HG02642 (cell line): Measurements from ENCODE around the gene ZBED3.
"Not testable (repeated sequence)": the region's sequence is repeated elsewhere in the genome, so short reads cannot be mapped to it uniquely, and the experiment has no call there.

Source experiments
- ATAC-seq: cut with Tn5 transposase; IDR thresholded peaks from one replicate; pipeline ENCODE4 v1.9.1; 2021; ENCODE audit warnings: mild to moderate bottlenecking; ENCODE audit not compliant: unreplicated experiment, poor library complexity

ZBED3 gene

GRCh38 chr5:77080479-77080878 lies 6.6 kb downstream of the ZBED3 start:
- not testable (repeated sequence) for ATAC-seq

GRCh38 chr5:77077829-77078176 lies 9.3 kb downstream of the ZBED3 start:
- no peak for ATAC-seq

GRCh38 chr5:77076961-77077828 lies 9.9 kb downstream of the ZBED3 start:
- peak; percentile 86 for ATAC-seq

DNA sequence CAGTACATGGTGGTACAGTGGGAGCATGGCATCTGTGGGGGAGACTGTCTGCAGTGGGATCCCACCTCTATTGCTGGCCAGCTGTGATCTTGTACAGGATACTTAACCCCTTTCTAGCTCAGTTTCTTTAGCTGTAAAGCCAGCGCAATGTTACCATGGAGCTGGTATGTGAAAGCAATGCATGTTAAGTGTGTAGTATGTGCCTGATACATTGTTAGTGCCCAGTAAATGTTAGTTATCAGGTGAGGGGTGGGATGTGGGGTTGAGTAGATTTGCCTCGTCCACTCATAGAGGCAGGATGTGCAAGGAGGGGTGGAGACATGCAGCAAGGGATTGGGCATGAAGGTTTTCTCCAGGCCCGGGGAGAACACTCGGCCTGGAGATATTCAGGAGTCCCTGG lies 12.3 kb downstream of the ZBED3 start:
- no peak for ATAC-seq

GRCh38 chr5:77073667-77074066 lies 13.4 kb downstream of the ZBED3 start:
- no peak for ATAC-seq

DNA sequence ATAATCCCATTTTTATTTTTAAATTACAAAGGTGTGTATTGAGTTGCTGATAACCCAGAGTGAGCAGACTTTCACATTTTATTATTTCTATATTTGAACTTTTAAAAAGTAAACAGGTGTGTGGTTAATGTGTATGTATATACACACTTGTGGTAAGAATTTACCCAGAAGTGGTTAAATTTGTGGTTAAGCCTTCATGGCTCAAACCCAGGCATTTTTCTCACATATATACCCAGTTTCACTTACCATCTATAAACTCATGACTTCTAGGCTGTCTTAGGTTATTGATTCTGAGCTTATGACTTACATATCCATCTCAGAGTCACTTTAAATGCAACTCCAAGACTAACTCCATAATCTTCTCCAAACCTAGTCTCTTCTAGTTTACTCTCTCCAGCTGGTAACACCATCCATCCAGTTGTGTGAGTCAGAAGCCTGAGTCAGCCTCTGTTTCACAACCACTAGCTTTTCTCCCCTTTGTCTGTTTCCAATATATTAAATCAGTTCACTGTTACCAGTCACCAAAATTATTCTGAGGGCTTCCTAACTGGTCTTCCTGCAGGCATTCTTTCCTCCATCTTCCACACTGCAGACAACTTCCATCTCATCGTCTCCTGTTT lies 20.2 kb downstream of the ZBED3 start:
- ATAC-seq: peak; percentile 54

- ATAC-seq: peak; percentile 13
Measured at GRCh38 chr5:77066184-77066583, 20.9 kb downstream of the ZBED3 start.

- ATAC-seq: no peak
Measured at GRCh38 chr5:77065256-77065655, 21.8 kb downstream of the ZBED3 start.

DNA sequence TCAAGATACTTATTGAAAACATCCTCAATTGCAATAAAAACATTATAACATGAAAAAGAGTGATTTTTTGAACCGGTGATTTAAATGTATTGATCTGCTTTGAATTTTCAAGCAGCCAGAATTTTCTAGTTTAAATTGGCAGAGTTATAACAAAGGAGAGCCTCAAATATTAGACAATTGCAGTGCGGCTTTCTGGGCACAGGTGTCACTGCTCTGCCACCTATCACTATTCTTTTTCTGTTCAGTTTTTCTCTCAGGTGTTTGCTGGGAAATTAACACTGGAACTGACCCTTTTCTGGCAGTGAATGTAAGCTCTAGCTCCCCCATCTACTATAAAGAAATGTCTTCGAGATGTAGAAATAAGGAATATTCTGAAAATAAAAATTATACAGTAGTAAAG lies 23.0 kb downstream of the ZBED3 start:
- no peak for ATAC-seq

GRCh38 chr5:77046416-77047073 lies 40.5 kb downstream of the ZBED3 start:
- no peak for ATAC-seq

- ATAC-seq: no peak
Measured at GRCh38 chr5:77035950-77036349, 51.1 kb downstream of the ZBED3 start.

- no peak for ATAC-seq
Measured at GRCh38 chr5:77033338-77033737, 53.7 kb downstream of the ZBED3 start.

DNA sequence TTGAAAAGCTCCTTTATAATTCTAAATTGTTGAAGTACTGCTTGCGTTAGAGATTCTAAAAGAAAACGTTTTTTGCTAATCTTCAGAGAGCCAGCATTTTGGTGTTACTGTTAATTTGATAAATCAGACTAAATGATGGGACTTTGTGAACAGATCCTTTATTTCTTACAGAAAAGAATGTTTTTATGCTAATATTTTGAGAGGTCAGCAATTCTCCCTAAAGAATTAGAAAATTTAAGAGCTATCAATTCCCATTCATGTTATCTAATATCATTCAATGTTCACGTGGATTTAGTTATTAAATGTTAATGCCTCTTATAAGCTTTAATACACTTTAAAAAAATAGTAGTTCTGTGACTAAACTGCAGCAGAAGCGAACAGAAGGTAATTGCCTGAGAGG lies 54.5 kb downstream of the ZBED3 start:
- ATAC-seq: no peak

DNA sequence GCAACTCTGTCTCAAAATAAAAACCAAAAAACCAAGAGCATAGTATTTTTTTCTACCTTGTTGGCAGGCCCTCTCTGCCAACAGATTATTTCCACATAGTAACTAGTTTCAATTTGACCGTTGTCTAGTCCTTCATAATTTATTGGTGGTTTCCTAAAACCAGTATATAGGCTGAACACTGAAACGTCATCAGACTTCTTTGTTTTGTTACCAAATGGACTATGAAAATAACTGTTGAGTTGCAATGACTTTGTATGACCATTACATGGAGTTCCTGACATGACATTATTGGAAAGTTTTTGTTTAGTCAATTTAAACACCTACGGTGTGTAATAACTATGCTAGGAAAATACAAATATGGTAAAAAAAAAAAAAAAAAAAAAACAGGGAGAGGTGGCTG lies 55.2 kb downstream of the ZBED3 start:
- no peak for ATAC-seq

- peak; percentile 99 for ATAC-seq
Measured at GRCh38 chr5:77030097-77031071, 56.7 kb downstream of the ZBED3 start, which contains the start of gene AGGF1. Gene AGGF1, plus strand, starts transcription at chr5:77030404. Its CDS starts 363 bp downstream, at chr5:77030767.

GRCh38 chr5:77029376-77029885 lies 57.7 kb downstream of the ZBED3 start:
- ATAC-seq: no peak

GRCh38 chr5:77028631-77029375 lies 58.3 kb downstream of the ZBED3 start:
- ATAC-seq: no peak

DNA sequence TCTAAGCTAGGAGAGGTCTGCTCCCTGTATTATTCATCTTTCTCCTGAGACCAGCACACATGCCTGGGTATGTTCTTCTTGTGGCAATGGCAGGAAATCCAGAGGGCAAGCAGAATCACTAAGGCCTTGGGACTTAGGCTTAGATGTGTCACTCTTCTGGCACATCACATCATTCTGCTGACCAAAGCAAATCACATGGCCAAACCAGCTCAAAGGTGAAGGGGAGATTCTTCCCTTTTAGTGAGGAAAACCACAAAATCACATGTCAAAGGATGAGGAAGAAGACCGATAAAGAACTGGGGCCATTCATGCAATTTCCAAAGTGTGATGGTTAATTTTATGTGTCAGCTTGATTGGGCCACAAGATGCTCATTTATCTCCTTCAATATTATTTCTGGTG lies 62.6 kb downstream of the ZBED3 start:
- no peak for ATAC-seq
